ENCODE results near the gene VGLL4.

DNA sequence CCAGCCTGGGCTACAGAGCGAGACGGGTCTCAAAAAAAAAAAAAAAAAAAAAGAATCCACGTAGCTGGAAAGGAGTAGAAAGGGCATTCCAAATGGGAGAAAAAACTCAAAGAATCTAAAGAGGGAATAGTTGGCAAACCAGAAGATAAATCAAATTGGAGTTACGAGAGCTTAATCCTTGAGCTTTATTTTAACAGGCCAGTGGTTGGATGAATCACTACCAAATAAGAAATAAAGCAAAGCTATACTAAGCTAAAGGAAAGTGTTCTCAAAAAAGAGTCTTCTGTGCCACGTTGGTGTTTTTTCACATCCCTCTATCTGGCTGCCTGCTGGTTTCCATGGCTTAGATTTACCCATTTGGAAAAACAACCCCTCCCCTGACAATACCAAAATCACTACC lies 14.0 kb downstream of the VGLL4 start:
- TF ChIP-seq EZH2 (IDR thresholded peaks at IDR 0.05; ENCODE audit: borderline replicate concordance, low read depth, low read length, severe bottlenecking) = no peak
- TF ChIP-seq, protein P1, sequence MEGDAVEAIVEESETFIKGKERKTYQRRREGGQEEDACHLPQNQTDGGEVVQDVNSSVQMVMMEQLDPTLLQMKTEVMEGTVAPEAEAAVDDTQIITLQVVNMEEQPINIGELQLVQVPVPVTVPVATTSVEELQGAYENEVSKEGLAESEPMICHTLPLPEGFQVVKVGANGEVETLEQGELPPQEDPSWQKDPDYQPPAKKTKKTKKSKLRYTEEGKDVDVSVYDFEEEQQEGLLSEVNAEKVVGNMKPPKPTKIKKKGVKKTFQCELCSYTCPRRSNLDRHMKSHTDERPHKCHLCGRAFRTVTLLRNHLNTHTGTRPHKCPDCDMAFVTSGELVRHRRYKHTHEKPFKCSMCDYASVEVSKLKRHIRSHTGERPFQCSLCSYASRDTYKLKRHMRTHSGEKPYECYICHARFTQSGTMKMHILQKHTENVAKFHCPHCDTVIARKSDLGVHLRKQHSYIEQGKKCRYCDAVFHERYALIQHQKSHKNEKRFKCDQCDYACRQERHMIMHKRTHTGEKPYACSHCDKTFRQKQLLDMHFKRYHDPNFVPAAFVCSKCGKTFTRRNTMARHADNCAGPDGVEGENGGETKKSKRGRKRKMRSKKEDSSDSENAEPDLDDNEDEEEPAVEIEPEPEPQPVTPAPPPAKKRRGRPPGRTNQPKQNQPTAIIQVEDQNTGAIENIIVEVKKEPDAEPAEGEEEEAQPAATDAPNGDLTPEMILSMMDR (IDR thresholded peaks at IDR 0.05; ENCODE audit: borderline replicate concordance, extremely low read depth, low read length, poor library complexity, severe bottlenecking) = no peak
